GM21526 (cell line): ENCODE results near the gene SPHK2.
"Not testable (repeated sequence)": the region's sequence is repeated elsewhere in the genome, so short reads cannot be mapped to it uniquely, and the experiment has no call there.

ENCODE experiments used
- ATAC-seq: cut with Tn5 transposase; IDR thresholded peaks from one replicate; pipeline ENCODE4 v1.9.1; 2021; ENCODE audit warnings: moderate library complexity; ENCODE audit not compliant: unreplicated experiment, low FRiP score

The SPHK2 gene, protein sequence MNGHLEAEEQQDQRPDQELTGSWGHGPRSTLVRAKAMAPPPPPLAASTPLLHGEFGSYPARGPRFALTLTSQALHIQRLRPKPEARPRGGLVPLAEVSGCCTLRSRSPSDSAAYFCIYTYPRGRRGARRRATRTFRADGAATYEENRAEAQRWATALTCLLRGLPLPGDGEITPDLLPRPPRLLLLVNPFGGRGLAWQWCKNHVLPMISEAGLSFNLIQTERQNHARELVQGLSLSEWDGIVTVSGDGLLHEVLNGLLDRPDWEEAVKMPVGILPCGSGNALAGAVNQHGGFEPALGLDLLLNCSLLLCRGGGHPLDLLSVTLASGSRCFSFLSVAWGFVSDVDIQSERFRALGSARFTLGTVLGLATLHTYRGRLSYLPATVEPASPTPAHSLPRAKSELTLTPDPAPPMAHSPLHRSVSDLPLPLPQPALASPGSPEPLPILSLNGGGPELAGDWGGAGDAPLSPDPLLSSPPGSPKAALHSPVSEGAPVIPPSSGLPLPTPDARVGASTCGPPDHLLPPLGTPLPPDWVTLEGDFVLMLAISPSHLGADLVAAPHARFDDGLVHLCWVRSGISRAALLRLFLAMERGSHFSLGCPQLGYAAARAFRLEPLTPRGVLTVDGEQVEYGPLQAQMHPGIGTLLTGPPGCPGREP

DNA sequence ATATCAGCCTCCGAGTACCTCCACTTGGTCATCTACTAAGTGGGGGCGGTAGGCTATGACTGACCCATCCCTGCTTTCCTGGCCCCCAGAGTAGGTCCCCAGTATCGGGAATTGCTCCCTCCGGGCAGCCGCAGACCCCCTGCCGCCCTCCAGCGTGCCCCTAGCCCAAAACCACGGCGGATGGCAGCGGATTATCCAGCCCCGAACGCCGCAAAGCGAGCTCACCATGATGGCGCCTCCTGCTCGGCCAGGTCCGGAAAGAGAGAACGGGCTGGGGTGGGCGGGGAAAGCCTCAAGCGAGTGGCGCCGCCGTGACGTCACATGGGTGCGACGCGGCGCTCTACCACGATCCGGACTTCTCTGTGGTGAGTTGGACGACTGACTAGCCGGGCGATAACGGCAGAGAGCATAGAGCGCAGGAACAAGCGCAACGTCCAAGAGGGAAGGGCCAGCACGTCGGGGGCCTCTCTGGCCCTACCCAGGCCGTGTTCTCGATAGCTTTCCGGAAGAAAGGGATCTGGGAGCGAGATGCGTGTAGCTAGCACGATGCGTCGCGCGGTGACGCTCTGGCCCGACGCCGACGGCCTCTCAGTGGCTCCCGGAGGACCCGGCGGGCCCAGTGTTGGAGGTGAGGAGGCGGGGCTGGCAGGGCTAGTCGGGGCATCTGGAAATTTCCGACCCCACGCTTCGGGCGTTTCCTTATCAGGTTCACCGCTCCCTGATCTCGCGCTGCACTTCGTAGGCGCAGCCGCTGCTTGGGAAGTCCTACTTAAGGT lies at the start of gene SPHK2, which contains the start of gene RPL18:
Gene SPHK2 (plus strand): TSS at position 591 of the 776 bp plus-strand sequence. CDS start 1,009 bp downstream, outside the sequence.
Gene RPL18 (minus strand): TSS at position 263 of the 776 bp plus-strand sequence. CDS start 35 bp downstream, at position 228.
- peak; percentile 65 for ATAC-seq

DNA sequence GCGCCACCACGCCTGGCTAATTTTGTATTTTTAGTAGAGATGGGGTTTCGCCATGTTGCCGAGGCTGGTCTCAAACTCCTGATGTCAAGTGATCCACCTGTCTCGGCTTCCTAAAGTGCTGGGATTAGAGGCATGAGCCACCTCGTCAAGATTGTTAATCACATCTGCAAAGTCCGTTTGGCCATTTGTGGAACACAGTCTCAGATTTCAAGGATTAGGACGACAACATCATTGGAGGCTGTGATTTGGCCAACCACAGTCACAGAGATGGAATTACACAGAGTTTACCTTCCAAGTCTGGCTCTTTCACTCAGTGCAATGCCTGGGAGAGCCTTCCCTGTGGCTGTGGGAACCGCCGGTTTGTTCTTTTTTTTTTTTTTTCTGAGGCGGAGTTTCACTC lies 49.5 kb upstream of the SPHK2 start:
- no peak for ATAC-seq

- no peak for ATAC-seq
Observed at GRCh38 chr19:48571378-48572162, 47.7 kb upstream of the SPHK2 start.

DNA sequence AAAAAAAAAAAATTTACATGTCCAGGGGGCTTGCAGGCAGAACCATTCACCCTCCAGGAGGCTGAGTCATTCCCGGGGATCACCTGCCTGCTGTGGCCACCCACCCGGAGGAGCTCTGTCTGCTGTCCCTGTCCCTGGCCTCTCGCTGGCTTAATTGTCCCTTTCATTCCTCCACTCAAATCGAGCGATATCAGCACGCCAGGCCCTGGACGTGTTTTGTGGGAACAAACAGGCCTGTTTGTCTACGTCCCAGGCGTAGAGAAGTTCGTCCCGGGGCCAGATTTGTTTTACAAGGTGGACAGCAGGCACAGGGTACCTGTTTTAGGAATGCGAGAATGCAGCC lies 46.2 kb upstream of the SPHK2 start:
- ATAC-seq, result no peak

DNA sequence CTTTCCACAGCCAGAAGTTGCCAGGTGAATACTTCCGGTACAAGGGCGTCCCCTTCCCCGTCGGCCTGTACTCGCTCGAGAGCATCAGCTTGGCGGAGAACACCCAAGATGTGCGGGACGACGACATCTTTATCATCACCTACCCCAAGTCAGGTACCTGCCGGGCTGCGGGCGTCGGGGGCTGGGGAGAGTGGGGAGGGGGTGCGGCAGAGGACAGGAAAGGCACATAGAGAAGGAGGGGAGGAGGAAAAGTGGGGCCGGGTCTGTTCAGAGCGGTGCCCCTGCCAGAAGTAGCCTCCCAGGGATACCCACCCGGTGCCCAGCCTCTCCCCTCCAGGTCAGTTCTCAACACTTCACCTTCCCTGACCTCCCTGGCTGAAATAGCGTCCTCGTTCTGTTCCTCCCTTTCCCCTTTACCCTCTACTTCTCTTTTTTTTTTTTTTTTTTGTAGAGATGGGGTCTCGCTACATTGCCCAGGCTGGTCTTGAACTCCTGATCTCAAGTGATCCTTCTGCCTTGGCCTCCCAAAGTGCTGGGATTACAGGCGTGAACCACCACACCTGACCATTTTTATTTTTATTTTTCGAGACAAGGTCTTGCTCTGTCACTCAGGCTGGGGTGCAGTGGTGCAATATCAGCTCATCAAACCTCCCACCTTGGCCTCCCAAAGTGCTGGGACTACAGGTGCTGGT lies 43.2 kb upstream of the SPHK2 start:
- no peak for ATAC-seq

DNA sequence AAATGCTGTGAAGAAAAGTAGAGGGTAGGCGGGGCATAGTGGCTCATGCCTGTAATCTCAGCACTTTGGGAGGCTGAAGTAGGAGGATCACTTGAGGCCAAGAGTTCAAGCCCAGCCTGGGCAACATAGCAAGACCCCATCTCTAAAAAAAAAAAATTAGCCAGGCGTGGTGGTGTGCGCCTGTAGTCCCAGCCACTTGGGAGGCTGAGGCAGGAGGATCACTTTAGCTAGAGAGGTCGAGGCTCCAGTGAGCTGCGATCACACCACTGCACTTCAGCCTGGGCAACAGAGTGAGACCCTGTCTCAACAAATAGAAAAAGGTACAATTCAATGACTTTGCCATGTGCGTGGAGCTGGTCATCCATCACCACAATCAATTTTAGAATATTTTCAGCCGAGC lies 41.4 kb upstream of the SPHK2 start:
- not testable (repeated sequence) for ATAC-seq

DNA sequence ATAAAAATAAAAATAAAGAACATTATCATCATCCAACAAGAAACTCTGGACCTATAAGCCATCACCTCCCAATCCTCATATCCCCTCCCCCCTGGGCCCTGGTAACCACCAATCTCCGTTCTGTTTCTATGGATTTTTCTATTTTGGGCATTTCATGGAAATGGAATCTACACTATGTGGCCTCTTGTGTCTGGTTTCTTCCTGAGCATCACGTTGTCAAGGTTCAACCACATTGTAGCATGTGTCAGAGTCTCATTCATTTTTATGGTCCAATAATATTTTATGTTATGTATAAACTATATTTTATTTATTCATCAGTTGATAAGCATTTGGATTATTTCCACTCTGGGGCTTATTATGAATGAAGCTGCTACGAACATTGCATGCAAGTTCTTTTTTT lies 40.4 kb upstream of the SPHK2 start:
- ATAC-seq, result no peak

GRCh38 chr19:48582168-48582567 lies 37.1 kb upstream of the SPHK2 start:
- ATAC-seq, result no peak

GRCh38 chr19:48587387-48587786 lies 31.9 kb upstream of the SPHK2 start:
- no peak for ATAC-seq

- no peak for ATAC-seq
Observed at GRCh38 chr19:48588670-48589401, 30.5 kb upstream of the SPHK2 start.

DNA sequence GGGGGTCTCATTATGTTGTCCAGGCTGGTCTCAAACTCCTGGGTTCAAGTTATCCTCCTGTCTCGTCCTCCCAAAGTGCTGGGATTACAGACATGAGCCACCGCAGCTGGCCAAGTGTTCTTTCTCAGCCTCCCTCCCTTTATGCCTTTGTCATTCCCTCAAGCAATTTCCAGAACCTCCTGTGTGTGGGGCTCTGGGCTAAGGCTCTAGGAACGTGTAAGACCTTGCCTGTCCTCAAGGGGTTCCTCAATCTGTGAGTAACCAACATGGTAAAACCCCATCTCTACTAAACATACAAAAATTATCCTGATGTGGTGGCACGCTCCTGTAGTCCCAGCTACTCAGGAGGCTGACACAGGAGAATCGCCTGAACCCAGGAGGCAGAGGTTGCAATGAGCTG lies 28.3 kb upstream of the SPHK2 start:
- no peak for ATAC-seq

DNA sequence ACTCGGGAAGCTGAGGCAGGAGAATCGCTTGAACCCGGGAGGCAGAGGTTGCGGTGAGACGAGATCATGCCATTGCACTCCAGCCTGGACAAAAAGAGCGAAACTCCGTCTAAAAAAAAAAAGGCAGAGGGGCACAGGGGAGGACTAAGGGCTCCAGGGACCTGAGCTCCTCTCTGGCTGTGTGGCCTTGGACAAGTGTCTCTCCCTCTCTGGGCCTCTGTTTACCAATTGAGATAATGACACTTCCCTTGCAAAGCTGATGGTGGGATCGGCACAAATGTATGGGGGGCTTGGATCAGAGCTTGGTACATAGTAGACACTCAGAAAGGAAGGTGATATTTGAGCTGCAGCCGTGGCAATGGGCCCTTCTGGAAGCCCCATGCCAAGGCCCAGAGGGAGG lies 24.1 kb upstream of the SPHK2 start:
- ATAC-seq, result no peak

DNA sequence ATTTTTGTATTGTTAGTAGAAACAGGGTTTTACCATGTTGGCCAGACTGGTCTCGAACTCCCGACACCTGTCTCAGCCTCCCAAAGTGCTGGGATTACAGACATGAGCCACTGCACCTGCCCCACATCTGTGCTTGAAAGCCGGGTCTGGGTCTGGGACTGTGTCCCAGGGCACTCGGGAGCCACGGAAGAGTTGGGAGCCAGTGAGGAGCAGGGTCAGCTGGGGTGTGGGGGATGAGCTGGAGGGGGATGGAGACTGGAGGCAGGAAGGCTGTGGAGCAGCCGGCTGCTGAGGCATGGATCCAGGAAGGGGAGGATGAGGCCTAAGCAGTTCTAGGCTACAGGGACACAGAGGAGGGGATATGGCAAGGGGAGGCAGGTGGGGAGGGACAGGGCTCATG lies 23.5 kb upstream of the SPHK2 start:
- no peak for ATAC-seq

- no peak for ATAC-seq
Observed at GRCh38 chr19:48596237-48596636, 23.1 kb upstream of the SPHK2 start.

- ATAC-seq, result no peak
Observed at GRCh38 chr19:48596679-48597465, 22.4 kb upstream of the SPHK2 start.

DNA sequence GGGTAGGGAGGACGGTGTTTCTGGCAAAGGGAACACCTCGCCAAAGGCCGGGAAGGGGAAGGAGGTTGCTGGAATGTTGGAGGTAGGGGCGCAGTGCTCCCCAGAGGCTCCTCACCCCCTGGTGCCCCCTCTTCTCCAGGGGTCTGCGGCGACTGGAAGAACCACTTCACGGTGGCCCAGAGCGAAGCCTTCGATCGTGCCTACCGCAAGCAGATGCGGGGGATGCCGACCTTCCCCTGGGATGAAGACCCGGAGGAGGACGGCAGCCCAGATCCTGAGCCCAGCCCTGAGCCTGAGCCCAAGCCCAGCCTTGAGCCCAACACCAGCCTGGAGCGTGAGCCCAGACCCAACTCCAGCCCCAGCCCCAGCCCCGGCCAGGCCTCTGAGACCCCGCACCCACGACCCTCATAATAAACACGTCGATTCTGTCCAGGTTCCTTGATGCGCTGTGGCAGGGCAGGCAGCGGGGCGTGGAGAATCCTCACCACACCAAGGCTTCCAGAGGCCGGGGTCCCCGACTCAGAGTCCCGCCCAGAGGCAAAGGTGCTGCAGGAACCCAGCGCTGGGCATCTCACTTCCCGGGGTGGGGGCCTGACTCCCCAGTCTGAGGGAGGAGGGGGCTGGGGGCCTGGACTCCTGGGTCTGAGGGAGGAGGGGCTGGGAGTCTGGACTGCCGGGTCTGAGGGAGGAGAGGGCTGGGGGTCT lies 20.2 kb upstream of the SPHK2 start:
- no peak for ATAC-seq

DNA sequence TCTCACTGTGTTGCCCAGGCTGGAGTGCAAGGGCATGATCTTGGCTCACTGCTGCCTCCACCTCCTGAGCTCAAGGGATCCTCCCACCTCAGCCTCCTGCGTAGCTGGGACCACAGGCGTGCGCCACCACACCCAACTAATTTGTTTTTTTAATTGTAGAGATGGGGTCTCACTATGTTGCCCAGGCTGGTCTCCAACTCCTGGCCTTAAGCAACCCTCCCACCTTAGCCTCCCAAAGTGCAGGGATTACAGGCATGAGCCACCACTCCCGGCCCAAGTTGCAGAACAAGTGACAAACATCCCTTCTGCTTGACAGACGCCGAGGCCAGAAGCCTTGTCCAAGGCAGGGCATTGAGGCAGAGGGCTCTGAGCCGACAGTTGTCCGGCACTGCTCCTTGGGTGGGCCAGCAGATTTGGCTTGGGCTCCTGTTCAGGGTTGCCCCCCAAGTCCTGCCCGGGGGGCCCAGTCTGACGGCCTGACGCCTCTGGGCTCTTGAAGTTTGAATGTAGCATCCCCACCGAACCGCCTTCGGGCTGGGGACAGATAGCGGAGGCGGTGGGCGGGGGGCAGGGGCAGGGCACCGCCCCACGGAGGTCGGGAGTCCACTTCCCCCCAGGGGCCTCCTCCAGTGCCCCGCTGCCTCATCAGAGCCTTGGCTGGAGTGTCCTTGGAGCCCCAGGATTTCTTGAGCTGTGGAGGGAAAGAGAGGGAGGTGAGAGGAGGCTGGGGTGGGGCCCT lies 18.5 kb upstream of the SPHK2 start:
- no peak for ATAC-seq
